Panc1 (cell line): ENCODE results near the gene VSIG1. TPM values are rescaled to one million over a fixed set of nuclear protein-coding genes. Genes with fewer than 3 reads are reported as not detected.
A peak's percentile ranks its signal among the peaks of the same experiment; 100 is the strongest.

Experiments used
- ATAC-seq: fragments of 200-7000 bp; cut with Tn5 transposase; 2 replicates; pipeline ENCODE4 v1.9.1; 2020; ENCODE audit warnings: mild to moderate bottlenecking, moderate library complexity
- Bru-seq: library from RNA; stranded (reverse); fragments of 400-500 nt; gene quantifications from one replicate; lab custom pipeline; 2021; lab: Mats Ljungman, UMichigan
- BruChase-seq, 2 experiments: library from RNA; stranded (reverse); fragments of 400-500 nt; gene quantifications; one replicate each; lab custom pipeline; 2021; lab: Mats Ljungman, UMichigan
- BruUV-seq: library from RNA; stranded (reverse); fragments of 400-500 nt; replicated peaks from 2 replicates; lab custom pipeline; 2021; lab: Mats Ljungman, UMichigan
- CTCF ChIA-PET: fragments of 300-600 bp; sonication (Branson Sonifier 250); formaldehyde crosslinking; loops from one replicate; lab custom pipeline; 2022; ENCODE audit warnings: antibody characterized with exemption; lab: Charles Lee
- POLR2A ChIA-PET: fragments of 300-600 bp; sonication (Branson Sonifier 250); formaldehyde crosslinking; loops from one replicate; lab custom pipeline; 2022; ENCODE audit warnings: antibody characterized with exemption; lab: Charles Lee
- DNase-seq: peaks from one replicate; pipeline ENCODE4 v3.0.0-alpha.2; 2010; ENCODE audit warnings: low read depth, low spot score
- H3K27ac ChIP-seq: 2 replicates; pipeline ENCODE4 v1.5.1; 2011; ENCODE audit warnings: mild to moderate bottlenecking, low read length, inconsistent platforms
- H3K27me3 ChIP-seq: fragments of 200-500 bp; sonication (Bioruptor generic); 2 replicates; pipeline ENCODE4 v1.6.0; 2014; ENCODE audit warnings: low read length, inconsistent platforms; ENCODE audit not compliant: control insufficient read depth, insufficient read depth
- H3K36me3 ChIP-seq: fragments of 200-500 bp; sonication (Bioruptor generic); 2 replicates; pipeline ENCODE4 v1.5.1; 2014; ENCODE audit warnings: inconsistent platforms, mild to moderate bottlenecking, low read length, moderate library complexity; ENCODE audit not compliant: control insufficient read depth, insufficient read depth
- H3K4me1 ChIP-seq: 2 replicates; pipeline ENCODE4 v1.5.1; 2011; ENCODE audit warnings: inconsistent platforms, mild to moderate bottlenecking, low read length, moderate library complexity; ENCODE audit not compliant: control insufficient read depth, insufficient read depth
- H3K4me3 ChIP-seq, 2 experiments: 2 replicates each; pipeline ENCODE4 v1.5.1; 2011 to 2012; ENCODE audit warnings: low read depth in 2 of 2, low read length in 2 of 2, mild to moderate bottlenecking in 2 of 2, inconsistent platforms in 1 of 2, moderate library complexity in 1 of 2
- H3K9me3 ChIP-seq: fragments of 200-500 bp; sonication (Bioruptor generic); 2 replicates; pipeline ENCODE4 v1.5.1; 2014; ENCODE audit warnings: low read depth, mild to moderate bottlenecking, inconsistent platforms, low read length, moderate library complexity; ENCODE audit not compliant: control insufficient read depth, insufficient read depth
- POLR2AphosphoS5 ChIP-seq: IDR thresholded peaks from 2 replicates; pipeline ENCODE4 v1.6.1; 2012; ENCODE audit warnings: mild to moderate bottlenecking, low read depth, low read length, moderate library complexity
- SIN3A ChIP-seq: IDR thresholded peaks from 2 replicates; pipeline ENCODE4 v1.6.1; 2012; ENCODE audit warnings: low read depth, mild to moderate bottlenecking, low read length, moderate library complexity, borderline replicate concordance; ENCODE audit not compliant: insufficient read depth
- TCF7L2 ChIP-seq: IDR thresholded peaks from 2 replicates; pipeline ENCODE4 v1.6.1; 2011; ENCODE audit warnings: mild to moderate bottlenecking, low read depth, low read length, inconsistent platforms
- in situ Hi-C: cut with HindIII; loops from 2 replicates; pipeline ENCODE4 v1.10.0; 2016; ENCODE audit warnings: low sequenced_read_pairs, low pct_unique_long_range_greater_than_20kb
- intact Hi-C: fragments of 100-400 bp; cut with micrococcal nuclease; formaldehyde crosslinking; loops from one replicate; pipeline ENCODE4 v1.10.0; 2022; ENCODE audit not compliant: unreplicated experiment
- long read RNA-seq: library from polyadenylated mRNA; unstranded; transcript quantifications from one replicate; pipeline ENCODE4 v2.0.0, GENCODE V29; 2021; ENCODE audit not compliant: unreplicated experiment
- polyA plus RNA-seq: library from polyadenylated mRNA; unstranded; fragments of >200 nt; gene quantifications from one replicate; pipeline ENCODE4 v1.2.1, GENCODE V29; 2012; ENCODE audit warnings: missing spikeins; ENCODE audit not compliant: insufficient read length
- total RNA-seq: library from RNA; stranded (reverse); gene quantifications from one replicate; pipeline ENCODE4 v1.2.1, GENCODE V29; 2021; ENCODE audit not compliant: unreplicated experiment
- TF ChIP-seq, protein P1 (sequence below), 2 experiments: IDR thresholded peaks; 2 replicates each; pipeline ENCODE4 v1.6.1; 2011 to 2012; ENCODE audit warnings: low read depth in 2 of 2, control low read depth in 1 of 2, low read length in 1 of 2, mild to moderate bottlenecking in 1 of 2, moderate library complexity in 1 of 2; ENCODE audit not compliant: insufficient read depth in 1 of 2
- TF ChIP-seq, protein P2 (sequence below): fragments of 450-650 bp; IDR thresholded peaks from 2 replicates; pipeline ENCODE4 v1.5.1; 2017; ENCODE audit warnings: mild to moderate bottlenecking

VSIG1 gene
- total RNA-seq (not detected), Bru-seq, nascent RNA (percentile 9 among the genes with signal in this experiment), BruChase-seq, experiment 1, labeled RNA remaining after a 2-hour chase (percentile 13 among the genes with signal in this experiment), BruChase-seq, experiment 2, labeled RNA remaining after a 6-hour chase (percentile 14 among the genes with signal in this experiment)
- not detected for polyA plus RNA-seq
- long read RNA-seq, result 0 reads

DNA sequence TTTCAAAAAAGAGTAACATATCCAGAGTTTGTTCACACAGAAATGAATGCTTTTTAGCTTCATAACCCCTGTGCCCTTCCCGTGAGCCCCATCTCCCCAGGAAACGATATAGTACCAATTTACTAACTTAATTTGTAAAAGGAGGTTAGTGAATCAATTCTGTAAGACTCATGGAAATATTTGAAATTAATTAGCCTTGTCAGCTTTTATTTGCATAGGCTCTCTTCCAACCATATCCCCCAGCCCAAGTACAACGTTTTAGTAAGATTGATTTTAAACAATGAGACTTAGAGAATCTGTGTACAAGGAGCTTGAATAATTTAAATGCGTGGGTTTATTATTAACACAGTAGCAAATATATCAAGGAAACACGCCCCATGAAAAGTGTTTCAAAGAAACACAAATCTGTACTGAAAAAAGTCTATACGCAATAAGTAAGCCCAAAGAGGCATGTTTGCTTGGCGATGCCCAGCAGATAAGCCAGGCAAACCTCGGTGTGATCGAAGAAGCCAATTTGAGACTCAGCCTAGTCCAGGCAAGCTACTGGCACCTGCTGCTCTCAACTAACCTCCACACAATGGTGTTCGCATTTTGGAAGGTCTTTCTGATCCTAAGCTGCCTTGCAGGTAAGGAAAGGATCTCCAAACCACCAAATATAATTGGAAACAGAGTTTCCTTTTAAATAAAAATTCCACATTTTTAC lies at the start of gene VSIG1:
Gene VSIG1 (plus strand): TSS at position 512 of the 703 bp plus-strand sequence. CDS start 66 bp downstream, at position 578.
- H3K9me3 ChIP-seq, result no peaks in the 10 kb centered on the region
- ChIA-PET POLR2A (interaction anchor here (0.6 kb wide), 1 partner anchor 43 kb away, joined by 3 read pairs; no protein-coding TSS in a partner anchor), CTCF (no interaction called here)
- ATAC-seq (no peak), DNase-seq (no peak)
- no peaks in the 10 kb centered on the region for H3K27me3 ChIP-seq
- intact Hi-C loops (no loop called here), in situ Hi-C loops (no loop called here)
- no peaks in the 10 kb centered on the region for H3K36me3 ChIP-seq
- no peak within 1 kb of the TSS for H3K4me3 ChIP-seq
- no TSS peak for BruUV-seq
- TF ChIP-seq, protein P1, sequence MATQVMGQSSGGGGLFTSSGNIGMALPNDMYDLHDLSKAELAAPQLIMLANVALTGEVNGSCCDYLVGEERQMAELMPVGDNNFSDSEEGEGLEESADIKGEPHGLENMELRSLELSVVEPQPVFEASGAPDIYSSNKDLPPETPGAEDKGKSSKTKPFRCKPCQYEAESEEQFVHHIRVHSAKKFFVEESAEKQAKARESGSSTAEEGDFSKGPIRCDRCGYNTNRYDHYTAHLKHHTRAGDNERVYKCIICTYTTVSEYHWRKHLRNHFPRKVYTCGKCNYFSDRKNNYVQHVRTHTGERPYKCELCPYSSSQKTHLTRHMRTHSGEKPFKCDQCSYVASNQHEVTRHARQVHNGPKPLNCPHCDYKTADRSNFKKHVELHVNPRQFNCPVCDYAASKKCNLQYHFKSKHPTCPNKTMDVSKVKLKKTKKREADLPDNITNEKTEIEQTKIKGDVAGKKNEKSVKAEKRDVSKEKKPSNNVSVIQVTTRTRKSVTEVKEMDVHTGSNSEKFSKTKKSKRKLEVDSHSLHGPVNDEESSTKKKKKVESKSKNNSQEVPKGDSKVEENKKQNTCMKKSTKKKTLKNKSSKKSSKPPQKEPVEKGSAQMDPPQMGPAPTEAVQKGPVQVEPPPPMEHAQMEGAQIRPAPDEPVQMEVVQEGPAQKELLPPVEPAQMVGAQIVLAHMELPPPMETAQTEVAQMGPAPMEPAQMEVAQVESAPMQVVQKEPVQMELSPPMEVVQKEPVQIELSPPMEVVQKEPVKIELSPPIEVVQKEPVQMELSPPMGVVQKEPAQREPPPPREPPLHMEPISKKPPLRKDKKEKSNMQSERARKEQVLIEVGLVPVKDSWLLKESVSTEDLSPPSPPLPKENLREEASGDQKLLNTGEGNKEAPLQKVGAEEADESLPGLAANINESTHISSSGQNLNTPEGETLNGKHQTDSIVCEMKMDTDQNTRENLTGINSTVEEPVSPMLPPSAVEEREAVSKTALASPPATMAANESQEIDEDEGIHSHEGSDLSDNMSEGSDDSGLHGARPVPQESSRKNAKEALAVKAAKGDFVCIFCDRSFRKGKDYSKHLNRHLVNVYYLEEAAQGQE (IDR thresholded peaks at IDR 0.05; ENCODE audit: insufficient read depth in 1 of 2, low read depth in 2 of 2, low read length in 1 of 2), result no peak
- no peak for TF ChIP-seq TCF7L2
- TF ChIP-seq SIN3A, result no peak
- TF ChIP-seq POLR2AphosphoS5, result no peak
- TF ChIP-seq, protein P2, sequence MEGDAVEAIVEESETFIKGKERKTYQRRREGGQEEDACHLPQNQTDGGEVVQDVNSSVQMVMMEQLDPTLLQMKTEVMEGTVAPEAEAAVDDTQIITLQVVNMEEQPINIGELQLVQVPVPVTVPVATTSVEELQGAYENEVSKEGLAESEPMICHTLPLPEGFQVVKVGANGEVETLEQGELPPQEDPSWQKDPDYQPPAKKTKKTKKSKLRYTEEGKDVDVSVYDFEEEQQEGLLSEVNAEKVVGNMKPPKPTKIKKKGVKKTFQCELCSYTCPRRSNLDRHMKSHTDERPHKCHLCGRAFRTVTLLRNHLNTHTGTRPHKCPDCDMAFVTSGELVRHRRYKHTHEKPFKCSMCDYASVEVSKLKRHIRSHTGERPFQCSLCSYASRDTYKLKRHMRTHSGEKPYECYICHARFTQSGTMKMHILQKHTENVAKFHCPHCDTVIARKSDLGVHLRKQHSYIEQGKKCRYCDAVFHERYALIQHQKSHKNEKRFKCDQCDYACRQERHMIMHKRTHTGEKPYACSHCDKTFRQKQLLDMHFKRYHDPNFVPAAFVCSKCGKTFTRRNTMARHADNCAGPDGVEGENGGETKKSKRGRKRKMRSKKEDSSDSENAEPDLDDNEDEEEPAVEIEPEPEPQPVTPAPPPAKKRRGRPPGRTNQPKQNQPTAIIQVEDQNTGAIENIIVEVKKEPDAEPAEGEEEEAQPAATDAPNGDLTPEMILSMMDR, result no peak
- no peaks in the 10 kb centered on the region for H3K4me1 ChIP-seq
- H3K27ac ChIP-seq, result no peak within 1 kb of the TSS

- TF ChIP-seq SIN3A (no peak), TCF7L2 (no peak), POLR2AphosphoS5 (no peak)
- TF ChIP-seq, protein P1 (IDR thresholded peaks at IDR 0.05; ENCODE audit: insufficient read depth in 1 of 2, low read depth in 2 of 2, low read length in 1 of 2), result no peak
- TF ChIP-seq, protein P2, result no peak
- ChIA-PET CTCF (no interaction called here), POLR2A (no interaction called here)
- no peak for DNase-seq
- in situ Hi-C loops, result no loop called here
- Histone ChIP-seq H3K9me3 (no peaks in the 10 kb centered on the region), H3K4me1 (no peaks in the 10 kb centered on the region), H3K36me3 (no peaks in the 10 kb centered on the region), H3K4me3 (no peak overlapping the region), H3K27ac (no peak overlapping the region), H3K27me3 (no peaks in the 10 kb centered on the region)
- no peak for ATAC-seq
- intact Hi-C loops, result no loop called here
- no TSS peak for BruUV-seq
These were observed 48.7 kb upstream of the VSIG1 start for GRCh38 chrX:107996124-107996523.
